ENCODE data around the gene SIPA1L2. TPM values are rescaled to one million over a fixed set of nuclear protein-coding genes. Genes with fewer than 3 reads are reported as not detected.
"Not testable (repeated sequence)": the region's sequence is repeated elsewhere in the genome, so short reads cannot be mapped to it uniquely, and the experiment has no call there.

Gene SIPA1L2
- total RNA-seq, 1 donor from 2014 or later = 153 TPM

GRCh38 chr1:232611834-232612233 lies 18.1 kb downstream of the SIPA1L2 start:
- TF ChIP-seq CTCF (IDR thresholded peaks at IDR 0.05; ENCODE audit: unreplicated experiment) = no peak
- Mint-ChIP-seq H3K9me3 (ENCODE audit: unreplicated experiment) (no peaks in the 10 kb centered on the region), H3K4me1 (ENCODE audit: unreplicated experiment) (peaks cover 57% of the 10 kb centered on the region), H3K27ac (ENCODE audit: unreplicated experiment) (no peak overlapping the region), H3K27me3 (ENCODE audit: unreplicated experiment) (no peaks in the 10 kb centered on the region), H3K36me3 (ENCODE audit: low read depth, unreplicated experiment) (peaks cover 25% of the 10 kb centered on the region), H3K4me3 (ENCODE audit: unreplicated experiment) (no peak overlapping the region)
- DNase-seq (ENCODE audit: low spot score) = peak; percentile 40

GRCh38 chr1:232610902-232611745 lies 18.8 kb downstream of the SIPA1L2 start:
- DNase-seq (ENCODE audit: low spot score); H3K27ac Mint-ChIP-seq (ENCODE audit: unreplicated experiment); H3K27me3 Mint-ChIP-seq (ENCODE audit: unreplicated experiment); H3K9me3 Mint-ChIP-seq (ENCODE audit: unreplicated experiment); H3K4me3 Mint-ChIP-seq (ENCODE audit: unreplicated experiment): not testable (repeated sequence)
- Mint-ChIP-seq H3K4me1 (ENCODE audit: unreplicated experiment) (peaks cover 51% of the 10 kb centered on the region), H3K36me3 (ENCODE audit: low read depth, unreplicated experiment) (peaks cover 25% of the 10 kb centered on the region)

DNA sequence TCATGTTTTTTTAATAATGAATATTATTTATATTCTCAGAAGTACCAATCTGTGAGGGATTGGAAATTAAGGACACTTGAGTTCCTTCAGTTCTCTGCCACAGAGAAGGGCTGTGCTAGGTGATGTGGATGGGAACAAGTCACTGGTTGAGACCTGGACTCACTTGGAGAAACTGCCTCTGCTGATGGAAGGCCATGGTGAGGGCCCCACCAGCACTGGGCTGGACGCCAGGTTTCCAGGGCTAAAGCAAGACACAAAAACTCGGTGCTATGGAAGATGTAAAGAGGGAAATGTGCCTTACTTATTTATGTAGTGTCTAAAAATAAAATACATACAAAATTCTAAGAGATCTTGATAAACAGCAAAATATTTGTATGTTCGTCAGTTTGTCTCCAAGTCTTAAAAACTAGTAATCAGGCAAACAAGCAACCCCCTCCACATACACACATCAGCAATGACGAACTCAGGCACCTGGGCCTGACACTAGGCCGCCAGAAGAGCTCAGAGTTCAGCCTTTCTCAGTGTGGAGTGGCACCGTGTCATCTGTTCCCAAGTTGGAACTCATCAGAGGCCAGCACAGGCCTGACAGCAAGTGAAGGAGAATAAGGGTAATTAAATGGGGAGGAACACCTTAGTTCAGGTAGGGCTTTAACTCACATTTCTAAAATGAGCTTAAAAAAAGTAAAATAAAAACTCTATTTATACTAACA lies 19.6 kb downstream of the SIPA1L2 start:
- TF ChIP-seq CTCF (IDR thresholded peaks at IDR 0.05; ENCODE audit: unreplicated experiment) = no peak
- DNase-seq (ENCODE audit: low spot score) = no peak
- H3K27ac Mint-ChIP-seq (ENCODE audit: unreplicated experiment) = no peak overlapping the region
- H3K4me1 Mint-ChIP-seq (ENCODE audit: unreplicated experiment) = peaks cover 44% of the 10 kb centered on the region
- H3K36me3 Mint-ChIP-seq (ENCODE audit: low read depth, unreplicated experiment) = peaks cover 25% of the 10 kb centered on the region
- no peaks in the 10 kb centered on the region for H3K27me3 Mint-ChIP-seq (ENCODE audit: unreplicated experiment)
- no peak overlapping the region for H3K4me3 Mint-ChIP-seq (ENCODE audit: unreplicated experiment)
- no peaks in the 10 kb centered on the region for H3K9me3 Mint-ChIP-seq (ENCODE audit: unreplicated experiment)

- no peak for DNase-seq (ENCODE audit: low spot score)
- no peak for TF ChIP-seq CTCF (IDR thresholded peaks at IDR 0.05; ENCODE audit: unreplicated experiment)
- no peaks in the 10 kb centered on the region for H3K9me3 Mint-ChIP-seq (ENCODE audit: unreplicated experiment)
- H3K4me3 Mint-ChIP-seq (ENCODE audit: unreplicated experiment) = no peak overlapping the region
- H3K4me1 Mint-ChIP-seq (ENCODE audit: unreplicated experiment) = peaks cover 35% of the 10 kb centered on the region
- peaks cover 3% of the 10 kb centered on the region for H3K27me3 Mint-ChIP-seq (ENCODE audit: unreplicated experiment)
- H3K36me3 Mint-ChIP-seq (ENCODE audit: low read depth, unreplicated experiment) = peaks cover 29% of the 10 kb centered on the region
- H3K27ac Mint-ChIP-seq (ENCODE audit: unreplicated experiment) = no peak overlapping the region
These were observed 21.5 kb downstream of the SIPA1L2 start for GRCh38 chr1:232608427-232608826.

DNA sequence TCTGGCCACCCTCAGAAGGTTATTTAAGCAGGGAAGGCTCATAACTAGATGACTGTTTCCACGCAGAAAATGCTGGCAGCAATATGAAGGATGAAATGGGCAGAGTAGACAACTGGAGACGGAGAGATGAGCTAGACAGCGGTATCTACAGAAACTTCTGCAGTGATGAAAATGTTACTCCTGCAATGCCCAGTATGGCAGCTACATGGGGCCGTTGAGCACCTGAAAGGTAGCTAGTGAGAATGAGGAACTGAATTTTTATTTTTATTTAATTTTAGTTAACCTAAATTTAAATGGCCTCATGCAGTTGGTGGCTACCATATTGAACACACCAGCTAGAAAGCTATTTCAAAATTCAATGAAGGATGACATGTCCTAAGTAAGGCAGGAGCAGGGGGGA lies 27.3 kb downstream of the SIPA1L2 start:
- TF ChIP-seq CTCF (IDR thresholded peaks at IDR 0.05; ENCODE audit: unreplicated experiment) = peak; percentile 55
- Mint-ChIP-seq H3K27me3 (ENCODE audit: unreplicated experiment) (peaks cover 13% of the 10 kb centered on the region), H3K27ac (ENCODE audit: unreplicated experiment) (no peak overlapping the region), H3K36me3 (ENCODE audit: low read depth, unreplicated experiment) (peaks cover 35% of the 10 kb centered on the region), H3K9me3 (ENCODE audit: unreplicated experiment) (no peaks in the 10 kb centered on the region), H3K4me3 (ENCODE audit: unreplicated experiment) (no peak overlapping the region), H3K4me1 (ENCODE audit: unreplicated experiment) (peaks cover 51% of the 10 kb centered on the region)
- DNase-seq (ENCODE audit: low spot score) = no peak
